Esophagus muscularis mucosa (tissue), 4 donors: ENCODE measurements around the gene ABCC9. TPM values are rescaled to one million over a fixed set of nuclear protein-coding genes. Genes with fewer than 3 reads are reported as not detected.
"Not testable (repeated sequence)": the region's sequence is repeated elsewhere in the genome, so short reads cannot be mapped to it uniquely, and the experiment has no call there.

Source experiments
- DNase-seq: peaks from one replicate; pipeline ENCODE4 v3.0.0-alpha.2; 2017; ENCODE audit errors: extremely low spot score
- H3K27ac ChIP-seq, 4 donors: fragments of 200-600 bp; sonication (generic); replicated peaks in 1 of 4; 1 replicate in 3 of 4; 2 replicates in 1 of 4; pipeline ENCODE4 v1.5.1; 2016 to 2019; ENCODE audit warnings: mild to moderate bottlenecking in 1 of 4
- H3K27me3 ChIP-seq, 4 donors: fragments of 200-600 bp; sonication (generic); one replicate each; pipeline versions ENCODE4 v1.5.1 to v1.6.0; 2016 to 2019
- H3K36me3 ChIP-seq, 4 donors: fragments of 200-600 bp; sonication (generic); one replicate each; pipeline ENCODE4 v1.5.1; 2016 to 2019
- H3K4me1 ChIP-seq, 4 donors: fragments of 200-600 bp; sonication (generic); one replicate each; pipeline ENCODE4 v1.5.1; 2016 to 2019
- H3K4me3 ChIP-seq, 4 donors: fragments of 200-600 bp; sonication (generic); 1 replicate in 2 of 4; 2 replicates in 2 of 4; pipeline ENCODE4 v1.5.1; 2016 to 2019; ENCODE audit warnings: mild to moderate bottlenecking in 4 of 4, moderate library complexity in 1 of 4
- H3K9me3 ChIP-seq, 4 donors: fragments of 200-600 bp; sonication (generic); 1 replicate in 3 of 4; 2 replicates in 1 of 4; pipeline ENCODE4 v1.5.1; 2016 to 2019
- EP300 ChIP-seq: sonication (generic); formaldehyde crosslinking; IDR thresholded peaks from one replicate; pipeline ENCODE4 v1.6.1; 2017; ENCODE audit warnings: antibody characterized with exemption
- POLR2A ChIP-seq: fragments of 450-650 bp; IDR thresholded peaks from one replicate; pipeline ENCODE4 v1.6.1; 2017; ENCODE audit warnings: antibody characterized with exemption, moderate library complexity, mild to moderate bottlenecking, low read depth
- POLR2AphosphoS5 ChIP-seq, 2 donors: sonication (generic); formaldehyde crosslinking; IDR thresholded peaks; one replicate each; pipeline ENCODE4 v1.6.1; 2017; ENCODE audit warnings: antibody characterized with exemption in 2 of 2
- WGBS: methylation state at CpG from one replicate; pipeline ENCODE4 v1.1.5; 2018; 5-methylcytosine and 5-hydroxymethylcytosine counted together
- intact Hi-C: fragments of 100-400 bp; cut with DNase I; formaldehyde crosslinking; loops from one replicate; pipeline ENCODE4 v1.15.1; 2023
- total RNA-seq, 4 donors: library from RNA; depleted of rRNA; stranded (reverse); fragments of >200 nt; gene quantifications; one replicate each; pipeline versions ENCODE4 v1.1.0 to v1.2.1, GENCODE V29; 2016
- TF ChIP-seq, protein P1 (sequence below), 3 experiments: fragments of 200-600 bp in 2 of 3; fragments of 450-650 bp in 1 of 3; sonication (generic) in 2 of 3; IDR thresholded peaks; one replicate each; pipeline ENCODE4 v1.5.1; 2017 to 2019; ENCODE audit warnings: antibody characterized with exemption in 3 of 3, mild to moderate bottlenecking in 2 of 3, moderate library complexity in 1 of 3

The ABCC9 gene
- total RNA-seq, 4 donors from 2014 or later: 44.1 to 58.6 (median 50.9) TPM

DNA sequence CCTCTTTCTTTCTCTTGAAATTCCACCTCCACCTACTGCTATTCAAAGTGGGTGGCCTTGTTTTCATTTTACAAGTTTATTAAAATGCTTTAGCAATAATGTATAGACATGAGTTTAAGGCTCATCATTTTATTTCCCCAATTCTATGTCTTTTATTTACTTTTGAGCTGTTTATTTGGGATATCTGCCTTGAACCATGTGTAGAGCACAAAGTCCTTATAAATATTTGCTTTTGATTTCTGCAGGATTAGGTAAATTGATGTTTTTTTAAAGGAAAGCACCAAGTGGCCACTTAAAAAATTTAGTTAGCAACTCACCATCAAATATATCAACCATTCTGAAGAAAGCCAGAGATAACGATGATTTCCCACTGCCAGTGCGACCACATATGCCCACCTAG lies 126.9 kb downstream of the ABCC9 start:
- intact Hi-C loops: no loop called here
- Histone ChIP-seq H3K4me3 (no peak overlapping the region), H3K36me3 (peaks cover 0 to 33% (median 11%) of the 10 kb centered on the region in 4 donors), H3K27me3 (no peaks in the 10 kb centered on the region), H3K9me3 (no peaks in the 10 kb centered on the region), H3K27ac (no peak overlapping the region), H3K4me1 (peaks cover 3 to 9% (median 8%) of the 10 kb centered on the region in 4 donors)
- no peak for DNase-seq
- TF ChIP-seq POLR2AphosphoS5 (IDR thresholded peaks at IDR 0.05): no peak
- 97% methylated on average over 2 of the region's 2 CpGs for WGBS

DNA sequence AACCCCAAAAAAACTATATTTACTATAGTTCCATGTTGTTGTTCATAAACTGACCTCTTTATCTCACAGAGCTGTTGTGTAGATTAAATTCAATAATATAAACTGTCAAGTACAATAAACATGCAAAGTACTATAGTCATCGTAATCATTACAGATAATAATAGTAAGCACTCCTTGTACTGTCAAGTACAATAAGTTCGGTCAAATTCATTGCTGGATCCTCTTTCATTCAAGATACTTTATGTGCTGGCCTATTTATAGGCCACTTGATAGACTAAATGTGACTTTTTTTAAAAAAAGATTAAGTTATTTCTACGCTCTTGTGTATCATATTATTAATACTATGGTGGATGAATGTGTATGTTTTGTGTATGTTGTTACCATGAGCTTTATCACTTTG lies 127.5 kb downstream of the ABCC9 start:
- TF ChIP-seq, protein P1, sequence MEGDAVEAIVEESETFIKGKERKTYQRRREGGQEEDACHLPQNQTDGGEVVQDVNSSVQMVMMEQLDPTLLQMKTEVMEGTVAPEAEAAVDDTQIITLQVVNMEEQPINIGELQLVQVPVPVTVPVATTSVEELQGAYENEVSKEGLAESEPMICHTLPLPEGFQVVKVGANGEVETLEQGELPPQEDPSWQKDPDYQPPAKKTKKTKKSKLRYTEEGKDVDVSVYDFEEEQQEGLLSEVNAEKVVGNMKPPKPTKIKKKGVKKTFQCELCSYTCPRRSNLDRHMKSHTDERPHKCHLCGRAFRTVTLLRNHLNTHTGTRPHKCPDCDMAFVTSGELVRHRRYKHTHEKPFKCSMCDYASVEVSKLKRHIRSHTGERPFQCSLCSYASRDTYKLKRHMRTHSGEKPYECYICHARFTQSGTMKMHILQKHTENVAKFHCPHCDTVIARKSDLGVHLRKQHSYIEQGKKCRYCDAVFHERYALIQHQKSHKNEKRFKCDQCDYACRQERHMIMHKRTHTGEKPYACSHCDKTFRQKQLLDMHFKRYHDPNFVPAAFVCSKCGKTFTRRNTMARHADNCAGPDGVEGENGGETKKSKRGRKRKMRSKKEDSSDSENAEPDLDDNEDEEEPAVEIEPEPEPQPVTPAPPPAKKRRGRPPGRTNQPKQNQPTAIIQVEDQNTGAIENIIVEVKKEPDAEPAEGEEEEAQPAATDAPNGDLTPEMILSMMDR (IDR thresholded peaks at IDR 0.05): no peak
- TF ChIP-seq EP300 (no peak), POLR2AphosphoS5 (IDR thresholded peaks at IDR 0.05) (no peak), POLR2A (no peak)
- Histone ChIP-seq H3K4me1 (peaks cover 0 to 6% (median 2%) of the 10 kb centered on the region in 4 donors), H3K9me3 (no peaks in the 10 kb centered on the region), H3K36me3 (peaks cover 0 to 33% (median 11%) of the 10 kb centered on the region in 4 donors), H3K27me3 (no peaks in the 10 kb centered on the region), H3K4me3 (no peak overlapping the region), H3K27ac (no peak overlapping the region)
- no peak for DNase-seq
- WGBS: 85% methylated on average over 3 of the region's 3 CpGs
- intact Hi-C loops: no loop called here

DNA sequence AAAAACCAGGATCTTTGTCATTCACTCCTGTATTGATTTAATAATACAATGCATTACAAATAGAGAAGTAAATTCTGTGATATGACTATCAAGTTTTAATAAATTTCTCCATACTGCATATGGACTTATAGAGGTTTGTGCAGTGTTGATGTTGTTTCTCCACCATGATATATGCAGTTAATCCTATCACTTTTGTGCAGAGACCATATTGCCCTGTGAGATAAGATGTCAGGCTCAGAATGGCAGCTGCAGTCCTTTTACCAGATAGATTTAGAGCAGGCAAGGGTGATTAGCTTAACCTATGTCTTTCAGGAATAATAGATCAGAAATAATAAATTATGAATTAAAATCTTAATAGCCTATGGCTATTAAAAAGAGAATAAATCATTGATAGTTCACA lies 128.1 kb downstream of the ABCC9 start:
- no peak overlapping the region for H3K27ac ChIP-seq
- peaks cover 0 to 6% (median 0%) of the 10 kb centered on the region in 4 donors for H3K4me1 ChIP-seq
- TF ChIP-seq POLR2AphosphoS5 (IDR thresholded peaks at IDR 0.05) (no peak), POLR2A (no peak), EP300 (no peak)
- TF ChIP-seq, protein P1 (IDR thresholded peaks at IDR 0.05): no peak
- H3K4me3 ChIP-seq: no peak overlapping the region
- no peaks in the 10 kb centered on the region for H3K9me3 ChIP-seq
- no peaks in the 10 kb centered on the region for H3K27me3 ChIP-seq
- H3K36me3 ChIP-seq: peaks cover 0 to 33% (median 11%) of the 10 kb centered on the region in 4 donors
- intact Hi-C loops: no loop called here
- no peak for DNase-seq

DNA sequence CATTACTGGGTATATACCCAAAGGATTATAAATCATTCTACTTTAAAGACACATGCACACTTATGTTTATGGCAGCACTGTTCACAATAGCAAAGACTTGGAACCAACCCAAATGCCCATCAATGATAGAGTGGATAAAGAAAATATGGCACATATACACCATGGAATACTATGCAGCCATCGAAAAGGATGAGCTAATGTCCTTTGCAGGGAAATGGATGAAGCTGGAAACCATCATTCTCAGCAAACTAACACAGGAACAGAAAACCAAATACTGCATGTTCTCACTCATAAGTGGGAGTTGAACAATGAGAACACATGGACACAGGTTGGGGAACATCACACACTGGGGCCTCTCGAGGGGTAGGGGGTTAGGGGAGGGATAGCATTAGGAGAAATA lies 128.9 kb downstream of the ABCC9 start:
- H3K9me3 ChIP-seq, H3K27me3 ChIP-seq, H3K4me3 ChIP-seq, intact Hi-C loops, DNase-seq, H3K4me1 ChIP-seq, H3K27ac ChIP-seq: not testable (repeated sequence)
- H3K36me3 ChIP-seq: peaks cover 0 to 29% (median 9%) of the 10 kb centered on the region in 4 donors
- 91% methylated on average over 2 of the region's 2 CpGs for WGBS

DNA sequence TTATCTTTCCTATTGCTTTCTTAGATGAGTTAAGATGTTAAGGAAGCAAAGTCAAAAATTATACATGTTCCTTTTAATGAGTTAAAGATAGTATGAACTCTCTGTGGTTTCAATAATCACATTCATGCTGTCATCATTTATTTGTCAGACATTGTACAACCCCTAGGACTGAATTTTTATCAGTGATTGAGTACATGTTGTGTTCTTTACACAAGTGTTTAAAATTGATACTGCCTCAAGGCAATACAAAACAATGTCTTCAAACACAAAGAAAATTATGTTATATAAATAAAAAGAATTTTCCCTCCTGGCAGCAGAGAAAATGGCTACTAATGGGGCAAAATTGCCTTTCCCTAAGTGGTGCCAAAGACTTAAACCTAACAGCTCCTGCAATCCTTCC lies 132.1 kb downstream of the ABCC9 start:
- peaks cover 0 to 4% (median 1%) of the 10 kb centered on the region in 4 donors for H3K4me1 ChIP-seq
- intact Hi-C loops: no loop called here
- H3K9me3 ChIP-seq: no peaks in the 10 kb centered on the region
- DNase-seq: no peak
- TF ChIP-seq POLR2AphosphoS5 (IDR thresholded peaks at IDR 0.05): no peak
- no peak for TF ChIP-seq EP300
- no peak for TF ChIP-seq POLR2A
- TF ChIP-seq, protein P1 (IDR thresholded peaks at IDR 0.05): no peak
- peaks cover 0 to 40% (median 19%) of the 10 kb centered on the region in 4 donors for H3K36me3 ChIP-seq
- no peak overlapping the region for H3K4me3 ChIP-seq
- H3K27me3 ChIP-seq: no peaks in the 10 kb centered on the region
- H3K27ac ChIP-seq: no peak overlapping the region

DNA sequence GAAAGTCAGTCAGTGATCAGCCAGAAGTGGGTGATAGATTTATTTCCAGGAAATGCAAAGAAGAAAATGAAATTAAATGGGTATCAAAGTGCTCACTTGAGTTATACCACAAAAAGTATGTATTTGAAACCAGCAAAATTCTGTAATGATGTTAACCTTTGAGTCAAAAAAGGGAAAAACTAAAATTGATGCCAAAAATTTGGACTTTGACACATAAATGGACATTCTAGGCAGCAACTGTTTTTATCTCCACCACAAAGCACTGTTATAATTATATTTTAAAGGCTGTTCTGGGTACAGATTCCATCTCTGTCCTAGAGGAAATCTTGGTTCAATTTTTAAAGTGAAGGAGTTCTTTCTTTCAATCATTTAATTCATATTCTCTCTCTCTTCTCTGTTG lies 135.0 kb downstream of the ABCC9 start:
- intact Hi-C loops: no loop called here
- Histone ChIP-seq H3K27ac (no peak overlapping the region), H3K9me3 (no peaks in the 10 kb centered on the region), H3K4me3 (no peak overlapping the region), H3K27me3 (no peaks in the 10 kb centered on the region), H3K36me3 (peaks cover 0 to 38% (median 16%) of the 10 kb centered on the region in 4 donors), H3K4me1 (peaks cover 0 to 4% (median 0%) of the 10 kb centered on the region in 4 donors)
- DNase-seq: no peak
- TF ChIP-seq POLR2AphosphoS5 (IDR thresholded peaks at IDR 0.05) (no peak), POLR2A (no peak), EP300 (no peak)
- TF ChIP-seq, protein P1 (IDR thresholded peaks at IDR 0.05): no peak
